ENCODE results near the gene HSDL1.

Gene HSDL1

GRCh38 chr16:84175350-84176081, 30.5 kb upstream of the HSDL1 start:
- peak; percentile 79 for DNase-seq

- no peak for DNase-seq
These were observed 29.4 kb upstream of the HSDL1 start for GRCh38 chr16:84174396-84174795.

GRCh38 chr16:84169765-84170310, 24.9 kb upstream of the HSDL1 start:
- no peak for DNase-seq

- DNase-seq = peak; percentile 44
These were observed 22.1 kb upstream of the HSDL1 start for GRCh38 chr16:84166796-84167695.

- DNase-seq = no peak
These were observed 20.8 kb upstream of the HSDL1 start for GRCh38 chr16:84165746-84166145.

- no peak for DNase-seq
These were observed 16.8 kb upstream of the HSDL1 start for GRCh38 chr16:84161801-84162200.

- DNase-seq = no peak
These were observed 16.1 kb upstream of the HSDL1 start for GRCh38 chr16:84161037-84161436.

GRCh38 chr16:84159800-84160199, 14.8 kb upstream of the HSDL1 start:
- DNase-seq = no peak

- no peak for DNase-seq
These were observed 14.0 kb upstream of the HSDL1 start for GRCh38 chr16:84159007-84159406.

- DNase-seq = no peak
These were observed 11.4 kb upstream of the HSDL1 start for GRCh38 chr16:84156342-84156784.

- DNase-seq = no peak
These were observed 10.8 kb upstream of the HSDL1 start for GRCh38 chr16:84155771-84156170.

GRCh38 chr16:84155226-84155625, 10.2 kb upstream of the HSDL1 start:
- no peak for DNase-seq

GRCh38 chr16:84153660-84154214, 8.8 kb upstream of the HSDL1 start:
- no peak for DNase-seq

GRCh38 chr16:84150926-84151325, 5.9 kb upstream of the HSDL1 start:
- no peak for DNase-seq

- peak; percentile 64 for DNase-seq
These were observed 643 bp downstream of the HSDL1 start for GRCh38 chr16:84144209-84144858.

GRCh38 chr16:84143784-84144199, 1.2 kb downstream of the HSDL1 start:
- DNase-seq = peak; percentile 14

- no peak for DNase-seq
These were observed 1.9 kb downstream of the HSDL1 start for GRCh38 chr16:84143081-84143480.

GRCh38 chr16:84141143-84141670, 3.8 kb downstream of the HSDL1 start:
- DNase-seq = peak; percentile 40

- no peak for DNase-seq
These were observed 5.2 kb downstream of the HSDL1 start for GRCh38 chr16:84139628-84140258.

- DNase-seq = peak; percentile 54
These were observed 6.0 kb downstream of the HSDL1 start for GRCh38 chr16:84138824-84139627.

GRCh38 chr16:84138500-84138823, 6.5 kb downstream of the HSDL1 start:
- no peak for DNase-seq
